Measurements from ENCODE around the gene CYP46A1. TPM values are rescaled to one million over a fixed set of nuclear protein-coding genes. Genes with fewer than 3 reads are reported as not detected.
A peak's percentile ranks its signal among the peaks of the same experiment; 100 is the strongest.

The CYP46A1 gene
- total RNA-seq, 1 experiment from 2014 or later = 0.02 TPM

DNA sequence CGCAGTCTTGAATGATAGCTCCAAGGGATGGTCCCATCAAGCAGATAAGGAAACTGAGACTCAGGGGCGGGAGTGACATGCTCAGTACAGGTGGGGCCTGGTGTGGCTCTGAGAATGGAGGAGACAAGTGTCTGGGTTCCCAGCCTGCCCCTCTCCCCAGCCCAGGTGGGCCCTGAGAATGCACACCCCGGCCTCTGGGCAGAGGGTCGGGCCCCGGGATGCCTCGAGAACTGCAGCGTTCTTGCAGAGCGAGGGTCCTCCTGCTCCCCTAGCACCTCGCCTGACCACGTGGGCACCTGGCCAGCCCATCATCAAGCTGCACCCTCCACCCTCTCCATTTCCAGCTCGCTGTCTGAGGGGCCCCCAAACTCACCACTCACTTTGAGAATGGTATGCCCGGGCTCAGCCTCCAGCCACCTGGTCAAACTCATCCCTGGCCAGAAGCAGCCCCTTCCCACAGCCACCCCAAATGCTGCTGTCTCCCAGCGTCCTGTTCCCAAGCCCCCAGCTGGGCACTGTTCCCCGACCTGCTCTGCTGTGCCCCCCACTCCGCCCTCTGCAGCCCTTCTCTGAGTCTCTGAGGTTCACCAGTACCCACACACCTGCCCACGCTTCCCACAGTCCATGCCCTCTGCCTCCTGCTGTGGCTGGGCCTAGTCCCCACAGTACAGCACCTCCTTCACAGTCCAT, 44.3 kb downstream of the CYP46A1 start:
- DNase-seq (ENCODE audit: low read depth) = no peak

DNA sequence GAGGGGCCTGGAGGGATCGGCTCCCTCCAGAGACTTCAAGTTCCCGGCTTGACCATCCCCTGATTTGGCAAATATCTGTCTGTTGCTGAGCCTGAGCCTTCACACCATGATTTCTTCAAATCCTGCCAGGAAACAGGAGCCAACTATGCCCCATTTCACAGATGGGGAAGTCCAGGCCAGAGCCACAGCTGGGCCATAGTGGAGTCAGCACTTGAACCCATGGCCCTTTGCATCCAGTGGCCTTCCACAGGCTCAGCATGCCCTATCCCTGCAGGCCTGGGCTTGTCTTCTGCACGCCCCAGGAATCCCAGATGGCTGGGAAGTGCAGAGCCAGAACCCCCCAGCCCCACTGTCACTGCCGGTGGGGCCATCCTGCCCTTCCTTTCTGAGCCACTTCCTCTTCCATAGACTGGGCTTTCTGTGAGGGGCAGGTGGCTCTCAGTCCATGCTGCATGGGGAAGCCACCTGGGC, 44.9 kb downstream of the CYP46A1 start:
- DNase-seq (ENCODE audit: low read depth) = no peak

DNA sequence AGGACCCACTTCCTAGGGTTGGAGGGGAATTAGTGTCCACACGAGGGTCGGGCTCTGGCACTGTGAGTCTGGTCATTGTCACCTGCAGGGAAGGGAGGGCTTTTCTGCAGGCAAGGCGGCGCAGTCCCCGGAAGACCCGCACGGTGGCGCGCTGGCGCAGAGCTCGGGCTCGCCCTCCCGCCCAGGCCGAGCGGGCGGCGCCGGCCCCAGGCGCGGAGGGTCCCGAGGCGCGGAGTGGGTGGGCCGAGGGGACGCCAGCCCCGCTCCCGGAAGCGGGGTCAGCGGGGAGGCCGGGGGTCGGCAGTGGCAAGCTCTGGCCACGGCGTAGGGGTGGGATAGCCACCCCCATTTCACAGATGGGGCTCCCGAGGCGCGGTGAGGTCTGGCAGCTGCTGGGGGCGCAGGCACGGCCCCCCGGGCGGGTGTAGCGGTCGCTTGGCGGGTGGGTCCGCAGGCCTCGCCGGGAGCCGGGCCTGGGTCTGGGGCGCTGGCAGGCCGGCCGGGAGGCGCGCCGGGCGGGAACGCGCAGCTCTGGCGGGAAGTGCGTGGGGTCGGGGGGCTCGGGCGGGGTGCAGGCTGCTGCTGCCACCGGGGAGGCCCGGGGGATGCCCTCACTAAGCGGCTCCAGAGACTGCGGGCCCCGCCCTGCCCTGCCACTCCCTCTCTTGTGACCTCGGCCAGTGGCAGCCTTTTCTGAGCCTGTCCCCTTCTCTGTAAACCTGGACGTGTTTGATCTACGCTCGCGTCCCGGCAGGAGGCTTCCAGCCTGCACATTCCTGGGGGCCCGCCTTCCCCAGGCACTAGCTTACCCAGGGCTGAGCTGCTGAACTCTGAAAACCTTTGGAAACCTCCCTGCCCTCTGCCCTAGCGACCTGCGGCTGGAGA, 46.1 kb downstream of the CYP46A1 start:
- peak; percentile 29 for DNase-seq (ENCODE audit: low read depth)

DNA sequence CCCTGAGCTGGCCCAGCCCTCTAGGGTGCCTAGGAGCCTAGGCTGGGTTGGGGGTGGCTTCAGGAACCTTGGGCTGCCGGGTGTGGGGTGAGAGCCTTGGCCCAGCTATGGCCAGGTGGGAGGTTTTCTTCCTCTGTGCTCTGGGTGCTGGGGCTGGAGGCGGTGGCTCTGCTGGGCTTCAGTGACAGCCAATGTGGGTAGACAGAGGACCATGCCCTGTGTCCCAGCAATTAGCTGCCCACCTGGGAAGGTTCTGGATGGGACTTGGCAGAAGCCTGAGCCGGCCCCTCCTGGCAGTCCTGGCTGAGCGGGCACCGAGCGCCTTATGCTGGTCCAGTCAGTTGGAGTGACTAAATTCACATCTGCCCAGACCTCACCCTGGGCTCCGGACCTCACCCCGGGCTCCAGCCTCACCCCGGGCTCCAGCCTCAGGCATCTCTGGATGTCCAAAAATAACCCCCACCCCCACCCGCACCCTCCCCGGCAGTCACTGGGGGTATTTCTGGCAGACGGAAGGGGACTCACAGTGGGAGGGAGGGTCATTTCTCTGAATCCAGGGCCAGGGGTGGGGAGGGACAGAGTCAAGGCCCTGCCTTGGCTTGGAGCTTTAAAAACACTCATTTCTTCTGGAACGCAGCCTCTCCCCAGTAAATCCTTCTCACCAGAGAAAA, 46.9 kb downstream of the CYP46A1 start:
- no peak for DNase-seq (ENCODE audit: low read depth)

- DNase-seq (ENCODE audit: low read depth) = no peak
Measured at GRCh38 chr14:99731547-99732435, 47.7 kb downstream of the CYP46A1 start.

DNA sequence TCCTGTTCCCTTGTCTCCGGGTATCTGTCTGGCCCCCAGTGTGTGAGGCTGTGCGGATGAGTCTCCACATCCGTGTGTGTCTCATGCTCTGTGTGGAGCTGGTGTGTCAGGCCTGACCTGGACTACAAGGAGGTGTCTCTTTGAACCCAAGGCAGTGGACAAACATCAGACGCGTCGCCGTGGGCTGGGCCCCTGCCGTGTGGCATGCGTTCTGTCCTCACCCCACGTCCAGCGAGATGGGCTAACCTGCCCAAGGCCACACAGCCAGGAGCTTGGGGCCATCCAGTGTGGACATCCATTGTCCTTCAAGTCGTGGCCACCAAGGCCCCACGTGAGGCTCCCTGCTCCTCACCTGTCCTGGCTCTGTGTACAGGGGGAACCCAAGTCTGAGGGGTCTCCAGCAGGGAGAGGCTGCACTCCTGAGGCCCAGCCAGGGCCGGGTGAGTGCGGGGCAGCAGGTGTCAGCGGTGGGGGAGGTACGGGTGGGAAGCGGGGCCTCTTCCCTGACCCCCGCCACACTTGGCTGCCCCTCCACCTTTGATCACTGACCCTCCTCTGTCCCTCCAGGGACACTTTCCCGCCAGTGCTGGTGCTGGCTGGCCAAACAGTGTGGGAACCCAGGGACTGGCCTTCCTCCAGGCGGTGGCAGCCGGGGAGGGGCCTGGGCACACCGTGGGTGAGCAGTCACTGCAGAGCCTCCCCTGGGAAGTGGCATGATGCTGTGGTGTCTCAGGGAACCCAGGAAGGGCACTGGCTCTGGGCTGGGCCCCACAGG, 48.5 kb downstream of the CYP46A1 start:
- DNase-seq (ENCODE audit: low read depth) = peak; percentile 33

GRCh38 chr14:99733211-99733539, 49.1 kb downstream of the CYP46A1 start:
- DNase-seq (ENCODE audit: low read depth) = no peak

DNA sequence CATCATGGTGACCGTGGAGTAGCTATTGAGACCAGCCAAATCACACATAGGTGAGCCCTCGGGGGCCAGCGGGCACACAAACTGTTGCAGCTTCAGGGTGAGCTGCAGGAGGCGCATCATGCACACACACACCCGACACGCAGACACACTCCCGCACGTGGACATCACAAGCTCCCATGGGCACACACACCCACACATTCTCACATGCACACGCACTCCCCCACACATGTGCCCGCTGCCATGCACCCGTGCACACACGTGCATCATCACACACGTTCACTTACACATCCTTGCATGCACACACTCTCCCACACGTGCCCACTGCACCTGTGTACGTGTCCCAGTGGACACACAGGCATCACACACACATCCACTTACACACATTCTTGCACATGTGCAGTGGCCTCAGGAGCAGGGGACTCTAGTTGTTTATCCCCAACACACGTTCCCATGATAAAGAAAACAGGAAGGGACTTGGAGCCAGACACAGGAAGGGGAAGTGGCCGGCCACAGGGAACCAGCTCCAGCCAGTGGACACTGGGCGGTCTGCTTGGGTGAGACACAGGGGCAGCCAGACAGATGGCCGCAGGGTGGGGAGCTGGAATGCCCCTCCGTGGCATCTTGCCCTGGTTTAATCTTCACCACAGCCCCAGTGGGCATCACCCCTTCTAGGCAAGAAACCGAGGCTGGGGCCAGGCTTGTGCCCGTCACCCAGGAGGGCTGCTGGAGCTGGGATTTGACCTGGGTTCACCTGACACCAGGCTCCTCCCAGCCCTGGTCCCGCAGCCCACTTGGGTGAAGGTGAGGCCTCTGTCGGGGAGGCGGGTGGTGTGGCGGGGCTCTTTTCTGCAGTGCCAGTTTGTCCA, 49.7 kb downstream of the CYP46A1 start:
- DNase-seq (ENCODE audit: low read depth) = no peak

DNA sequence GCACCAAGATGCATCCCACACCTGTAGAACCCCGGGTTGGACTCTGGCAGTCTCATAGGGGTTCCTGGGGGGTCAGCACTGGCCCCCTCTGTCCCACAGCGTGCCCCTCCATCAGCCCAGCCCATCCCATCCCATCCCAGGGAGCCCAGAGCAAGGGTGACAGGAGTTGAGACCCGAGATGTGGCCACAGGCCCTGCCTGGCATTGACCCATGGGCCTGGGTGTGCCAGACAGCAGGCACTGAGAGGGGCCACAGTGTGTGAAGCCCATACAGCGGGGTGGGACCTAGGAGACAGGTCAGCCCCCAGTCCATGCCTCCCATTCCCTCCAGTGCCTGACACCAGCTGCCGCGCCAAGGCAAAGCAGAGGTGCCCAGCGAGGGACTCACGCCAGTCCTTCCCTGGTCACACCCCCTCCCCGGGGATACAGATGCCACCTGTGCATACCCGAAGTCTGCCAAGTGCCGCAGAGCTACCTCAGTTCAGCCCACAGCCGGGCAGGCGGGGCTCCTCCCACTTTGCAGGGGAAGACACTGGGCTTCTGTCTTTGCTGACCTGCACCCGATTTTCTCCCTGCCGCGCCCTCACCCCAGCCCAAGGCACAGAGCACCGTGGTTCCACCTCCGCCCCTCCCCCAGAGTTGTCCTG, 50.4 kb downstream of the CYP46A1 start:
- DNase-seq (ENCODE audit: low read depth) = no peak

GRCh38 chr14:99735189-99736135, 51.4 kb downstream of the CYP46A1 start:
- no peak for DNase-seq (ENCODE audit: low read depth)

GRCh38 chr14:99736603-99737371, 52.7 kb downstream of the CYP46A1 start:
- DNase-seq (ENCODE audit: low read depth) = no peak

GRCh38 chr14:99737451-99737951, 53.4 kb downstream of the CYP46A1 start:
- peak; percentile 74 for DNase-seq (ENCODE audit: low read depth)

DNA sequence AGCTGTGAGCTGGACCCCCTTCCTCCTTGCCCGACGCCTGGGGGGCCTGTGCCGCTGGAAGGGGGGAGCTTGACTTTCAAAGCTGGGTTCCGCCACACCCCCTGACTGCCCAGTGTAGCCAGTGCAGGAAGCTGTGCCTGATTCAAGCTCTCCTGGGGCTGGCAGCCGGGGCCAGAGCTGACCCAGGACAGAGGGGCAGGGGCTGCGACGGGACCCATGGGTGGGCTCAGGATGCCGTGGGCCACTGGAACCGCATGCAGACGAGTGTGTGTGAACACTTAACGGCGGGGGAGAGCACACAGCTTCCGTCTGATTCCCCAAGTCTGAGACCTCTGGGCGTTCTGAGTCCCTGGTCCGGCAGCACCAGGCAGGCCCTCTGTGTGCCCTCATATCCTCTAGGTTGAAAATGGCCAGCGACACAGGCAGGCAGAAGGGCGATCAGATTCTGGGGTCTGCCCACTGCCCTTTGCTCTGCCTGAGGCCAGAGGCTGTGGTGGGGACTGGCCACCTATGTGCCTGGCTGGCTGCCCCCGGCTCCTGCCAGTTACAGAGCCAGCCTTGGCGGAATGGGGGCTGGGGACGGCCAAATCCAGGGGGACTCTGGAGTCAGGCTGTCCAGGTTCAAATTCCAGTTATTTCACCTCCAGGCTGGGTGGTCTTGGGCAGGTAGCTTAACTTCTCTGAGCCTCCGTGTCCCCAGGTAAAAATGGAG, 54.0 kb downstream of the CYP46A1 start:
- no peak for DNase-seq (ENCODE audit: low read depth)

GRCh38 chr14:99740411-99740810, 56.3 kb downstream of the CYP46A1 start:
- no peak for DNase-seq (ENCODE audit: low read depth)

- DNase-seq (ENCODE audit: low read depth) = no peak
Measured at GRCh38 chr14:99741227-99741976, 57.3 kb downstream of the CYP46A1 start.

GRCh38 chr14:99742074-99742473, 58.0 kb downstream of the CYP46A1 start:
- DNase-seq (ENCODE audit: low read depth) = no peak
